Ovary (tissue), 3 donors: ENCODE results near the gene POLE.

Experiments
- EP300 ChIP-seq: sonication (generic); formaldehyde crosslinking; IDR thresholded peaks from one replicate; pipeline ENCODE4 v1.6.1; 2017; ENCODE audit warnings: antibody characterized with exemption
- POLR2A ChIP-seq: fragments of 450-650 bp; IDR thresholded peaks from one replicate; pipeline ENCODE4 v1.6.1; 2017; ENCODE audit warnings: antibody characterized with exemption, mild to moderate bottlenecking, moderate library complexity
- TF ChIP-seq, protein P1 (sequence below), 3 donors: fragments of 450-650 bp in 2 of 3; fragments of 200-600 bp in 1 of 3; IDR thresholded peaks; one replicate each; pipeline versions ENCODE4 v1.5.1 to v1.8.0; 2016 to 2022; ENCODE audit warnings: antibody characterized with exemption in 3 of 3, mild to moderate bottlenecking in 1 of 3
- donor health status: DM: no; HTN: no; CAD: no.

DNA sequence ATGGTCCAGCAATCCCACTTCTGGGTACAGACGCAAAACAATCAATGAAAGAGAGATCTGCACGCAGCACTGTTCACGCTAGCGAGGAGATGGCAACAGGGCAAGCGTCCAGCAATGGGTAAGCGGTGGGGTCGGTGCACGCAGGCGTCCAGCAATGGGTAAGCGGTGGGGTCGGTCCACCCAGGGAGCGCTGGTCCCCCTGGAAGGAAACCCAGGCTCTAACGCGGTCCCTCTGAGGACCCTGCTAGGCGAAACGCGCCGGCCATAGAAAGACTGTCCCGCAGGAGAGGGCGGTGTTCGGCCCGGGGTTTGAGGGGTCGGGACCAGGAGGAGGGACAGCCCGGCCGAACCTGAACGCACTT, 22.9 kb upstream of the POLE start:
- TF ChIP-seq, protein P1, sequence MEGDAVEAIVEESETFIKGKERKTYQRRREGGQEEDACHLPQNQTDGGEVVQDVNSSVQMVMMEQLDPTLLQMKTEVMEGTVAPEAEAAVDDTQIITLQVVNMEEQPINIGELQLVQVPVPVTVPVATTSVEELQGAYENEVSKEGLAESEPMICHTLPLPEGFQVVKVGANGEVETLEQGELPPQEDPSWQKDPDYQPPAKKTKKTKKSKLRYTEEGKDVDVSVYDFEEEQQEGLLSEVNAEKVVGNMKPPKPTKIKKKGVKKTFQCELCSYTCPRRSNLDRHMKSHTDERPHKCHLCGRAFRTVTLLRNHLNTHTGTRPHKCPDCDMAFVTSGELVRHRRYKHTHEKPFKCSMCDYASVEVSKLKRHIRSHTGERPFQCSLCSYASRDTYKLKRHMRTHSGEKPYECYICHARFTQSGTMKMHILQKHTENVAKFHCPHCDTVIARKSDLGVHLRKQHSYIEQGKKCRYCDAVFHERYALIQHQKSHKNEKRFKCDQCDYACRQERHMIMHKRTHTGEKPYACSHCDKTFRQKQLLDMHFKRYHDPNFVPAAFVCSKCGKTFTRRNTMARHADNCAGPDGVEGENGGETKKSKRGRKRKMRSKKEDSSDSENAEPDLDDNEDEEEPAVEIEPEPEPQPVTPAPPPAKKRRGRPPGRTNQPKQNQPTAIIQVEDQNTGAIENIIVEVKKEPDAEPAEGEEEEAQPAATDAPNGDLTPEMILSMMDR (IDR thresholded peaks at IDR 0.05): no peak
- TF ChIP-seq EP300 (no peak), POLR2A (no peak)
